Measurements from ENCODE around the gene ABCB8. TPM values are rescaled to one million over a fixed set of nuclear protein-coding genes. Genes with fewer than 3 reads are reported as not detected.
A peak's percentile ranks its signal among the peaks of the same experiment; 100 is the strongest.

ABCB8 gene
- total and polyA plus RNA-seq, 9 of the 15 experiments (the other 6 are each of a cell fraction or from before 2014, with no cell fraction given), result 7.6 to 106 (median 36.3) TPM

DNA sequence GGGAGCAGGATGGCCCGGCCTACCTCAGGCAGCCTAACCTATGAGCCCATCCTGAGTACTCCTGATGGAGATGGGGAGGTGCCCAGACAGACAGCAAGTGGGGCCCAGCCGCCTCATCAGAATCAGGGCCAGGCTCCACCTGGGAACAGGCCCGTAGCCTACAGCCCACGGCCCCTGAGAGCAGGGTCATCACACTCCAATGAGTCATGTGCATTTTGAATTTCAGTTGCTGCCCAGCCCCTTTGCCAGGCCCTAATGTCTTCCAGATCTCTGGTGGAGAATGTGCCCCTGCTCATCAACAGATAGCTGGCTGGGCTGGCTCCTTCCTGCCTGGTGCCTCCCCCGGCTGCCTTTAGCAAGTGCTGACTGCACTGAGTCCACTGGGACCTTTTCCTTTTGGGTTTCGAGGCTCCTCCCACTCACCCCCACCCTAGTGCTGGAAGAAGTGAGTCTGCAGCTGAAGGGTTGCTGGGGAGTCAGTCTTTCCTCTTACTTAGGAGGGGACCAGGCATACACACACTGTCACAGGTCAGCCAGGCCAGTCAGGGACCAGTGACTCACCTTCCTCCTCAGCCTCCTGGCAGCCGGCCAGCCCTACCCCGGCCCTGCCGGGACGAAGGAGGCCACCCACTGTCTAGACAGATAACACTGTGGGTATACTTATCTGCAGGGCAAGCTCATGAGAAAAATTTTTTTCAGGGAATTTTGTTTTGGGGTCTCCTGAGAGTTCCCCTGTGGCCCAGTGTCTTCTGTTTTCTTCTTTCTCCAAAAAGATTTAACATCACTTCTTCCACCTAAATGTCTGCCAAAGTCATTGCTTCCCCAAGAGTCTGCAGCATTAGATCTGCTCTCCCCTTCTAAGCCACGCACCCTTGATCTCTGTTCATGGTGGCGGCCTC, 10.9 kb downstream of the ABCB8 start (continued):
- TF ChIP-seq SMARCB1 (IDR thresholded peaks at IDR 0.05; ENCODE audit: insufficient read length, low read depth) (peak; percentile 92), FOXK1 (CRISPR knock-in tag; IDR thresholded peaks at IDR 0.05; ENCODE audit: borderline replicate concordance) (no peak), SP2 (IDR thresholded peaks at IDR 0.05; ENCODE audit: extremely low read depth, low read depth, low read length, poor library complexity, severe bottlenecking) (no peak), FOXM1 (IDR thresholded peaks at IDR 0.05; ENCODE audit: low read depth) (peak; percentile 71), FOXM1 (CRISPR knock-in tag; IDR thresholded peaks at IDR 0.05; ENCODE audit: low read depth) (no peak), EP300 (IDR thresholded peaks at IDR 0.05; ENCODE audit: low read length) (peak; percentile 93), SIN3B (IDR thresholded peaks at IDR 0.05; ENCODE audit: low read depth) (no peak), TCF7L2 (IDR thresholded peaks at IDR 0.05; ENCODE audit: low read depth, low read length) (no peak), MTA2 (IDR thresholded peaks at IDR 0.05; ENCODE audit: low read depth) (peak; percentile 83), ZNF592 (IDR thresholded peaks at IDR 0.05) (peak; percentile 69), EP400 (IDR thresholded peaks at IDR 0.05) (no peak), ZNF347 (CRISPR knock-in tag; IDR thresholded peaks at IDR 0.05; ENCODE audit: low read depth) (no peak), CTCF (IDR thresholded peaks at IDR 0.05 in 2 of 3, conservative IDR thresholded peaks at IDR 0.05 in 1 of 3; ENCODE audit: insufficient read depth in 2 of 3, low read depth in 1 of 3, low read length in 3 of 3) (peak in 1 of 3 experiments; percentile 7; a peak in 1 of 6 replicates), NR3C1 (CRISPR knock-in tag; IDR thresholded peaks at IDR 0.05) (no peak)
- TF ChIP-seq, protein P1, sequence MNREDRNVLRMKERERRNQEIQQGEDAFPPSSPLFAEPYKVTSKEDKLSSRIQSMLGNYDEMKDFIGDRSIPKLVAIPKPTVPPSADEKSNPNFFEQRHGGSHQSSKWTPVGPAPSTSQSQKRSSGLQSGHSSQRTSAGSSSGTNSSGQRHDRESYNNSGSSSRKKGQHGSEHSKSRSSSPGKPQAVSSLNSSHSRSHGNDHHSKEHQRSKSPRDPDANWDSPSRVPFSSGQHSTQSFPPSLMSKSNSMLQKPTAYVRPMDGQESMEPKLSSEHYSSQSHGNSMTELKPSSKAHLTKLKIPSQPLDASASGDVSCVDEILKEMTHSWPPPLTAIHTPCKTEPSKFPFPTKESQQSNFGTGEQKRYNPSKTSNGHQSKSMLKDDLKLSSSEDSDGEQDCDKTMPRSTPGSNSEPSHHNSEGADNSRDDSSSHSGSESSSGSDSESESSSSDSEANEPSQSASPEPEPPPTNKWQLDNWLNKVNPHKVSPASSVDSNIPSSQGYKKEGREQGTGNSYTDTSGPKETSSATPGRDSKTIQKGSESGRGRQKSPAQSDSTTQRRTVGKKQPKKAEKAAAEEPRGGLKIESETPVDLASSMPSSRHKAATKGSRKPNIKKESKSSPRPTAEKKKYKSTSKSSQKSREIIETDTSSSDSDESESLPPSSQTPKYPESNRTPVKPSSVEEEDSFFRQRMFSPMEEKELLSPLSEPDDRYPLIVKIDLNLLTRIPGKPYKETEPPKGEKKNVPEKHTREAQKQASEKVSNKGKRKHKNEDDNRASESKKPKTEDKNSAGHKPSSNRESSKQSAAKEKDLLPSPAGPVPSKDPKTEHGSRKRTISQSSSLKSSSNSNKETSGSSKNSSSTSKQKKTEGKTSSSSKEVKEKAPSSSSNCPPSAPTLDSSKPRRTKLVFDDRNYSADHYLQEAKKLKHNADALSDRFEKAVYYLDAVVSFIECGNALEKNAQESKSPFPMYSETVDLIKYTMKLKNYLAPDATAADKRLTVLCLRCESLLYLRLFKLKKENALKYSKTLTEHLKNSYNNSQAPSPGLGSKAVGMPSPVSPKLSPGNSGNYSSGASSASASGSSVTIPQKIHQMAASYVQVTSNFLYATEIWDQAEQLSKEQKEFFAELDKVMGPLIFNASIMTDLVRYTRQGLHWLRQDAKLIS (CRISPR knock-in tag; IDR thresholded peaks at IDR 0.05), result peak; percentile 2; the same call in 1 of the 2 replicates
- TF ChIP-seq, protein P2, sequence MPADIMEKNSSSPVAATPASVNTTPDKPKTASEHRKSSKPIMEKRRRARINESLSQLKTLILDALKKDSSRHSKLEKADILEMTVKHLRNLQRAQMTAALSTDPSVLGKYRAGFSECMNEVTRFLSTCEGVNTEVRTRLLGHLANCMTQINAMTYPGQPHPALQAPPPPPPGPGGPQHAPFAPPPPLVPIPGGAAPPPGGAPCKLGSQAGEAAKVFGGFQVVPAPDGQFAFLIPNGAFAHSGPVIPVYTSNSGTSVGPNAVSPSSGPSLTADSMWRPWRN (IDR thresholded peaks at IDR 0.05; ENCODE audit: low read depth), result no peak

Measured in K562 (cell line).